IPS-NIHi7 (cell line): ENCODE data around the gene PAEP.

Experiments used
- DNase-seq: peaks from one replicate; pipeline ENCODE4 v3.0.0; 2012; ENCODE audit warnings: mixed read lengths; ENCODE audit errors: extremely low spot score

The PAEP gene

GRCh38 chr9:135592625-135593024 is 31.1 kb downstream of the PAEP start:
- DNase-seq = no peak

GRCh38 chr9:135596211-135596610 is 34.7 kb downstream of the PAEP start:
- DNase-seq = no peak

- no peak for DNase-seq
Observed at GRCh38 chr9:135600296-135600817, 38.8 kb downstream of the PAEP start.

- DNase-seq = no peak
Observed at GRCh38 chr9:135601988-135602387, 40.4 kb downstream of the PAEP start.

- peak; percentile 63 for DNase-seq
Observed at GRCh38 chr9:135602789-135603481, 41.4 kb downstream of the PAEP start.

GRCh38 chr9:135604437-135605237 is 43.1 kb downstream of the PAEP start:
- no peak for DNase-seq

DNA sequence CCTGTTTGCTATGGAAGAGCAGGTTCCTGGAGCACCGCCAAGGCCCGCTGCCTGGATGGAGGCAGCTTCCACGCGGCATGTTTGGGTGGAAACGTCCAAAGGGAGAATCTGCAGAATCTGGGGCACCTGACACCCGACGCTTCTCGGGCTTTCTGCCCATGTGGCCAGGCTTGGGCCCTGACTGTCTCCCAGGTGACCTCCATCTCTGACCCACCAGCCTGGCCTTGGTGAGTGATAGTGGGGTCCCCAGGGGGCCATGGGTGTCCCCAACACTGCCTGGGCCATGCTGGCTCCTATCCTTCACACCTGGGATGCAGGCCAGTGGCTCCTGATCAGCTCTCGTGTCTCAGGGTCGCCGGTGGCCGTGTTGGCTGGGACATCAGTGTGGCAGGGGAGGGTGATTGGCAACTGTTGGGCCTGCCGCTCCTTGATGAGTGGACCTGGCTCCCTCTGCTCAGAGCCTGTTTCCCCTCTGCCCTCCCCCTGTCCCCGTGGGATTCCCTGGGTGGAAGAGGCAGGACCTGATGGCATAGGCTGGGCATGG is 43.8 kb downstream of the PAEP start:
- DNase-seq = no peak

GRCh38 chr9:135606885-135607259 is 45.3 kb downstream of the PAEP start:
- no peak for DNase-seq

- DNase-seq = no peak
Observed at GRCh38 chr9:135607401-135608293, 46.1 kb downstream of the PAEP start.

- DNase-seq = no peak
Observed at GRCh38 chr9:135608294-135608998, 46.9 kb downstream of the PAEP start.

DNA sequence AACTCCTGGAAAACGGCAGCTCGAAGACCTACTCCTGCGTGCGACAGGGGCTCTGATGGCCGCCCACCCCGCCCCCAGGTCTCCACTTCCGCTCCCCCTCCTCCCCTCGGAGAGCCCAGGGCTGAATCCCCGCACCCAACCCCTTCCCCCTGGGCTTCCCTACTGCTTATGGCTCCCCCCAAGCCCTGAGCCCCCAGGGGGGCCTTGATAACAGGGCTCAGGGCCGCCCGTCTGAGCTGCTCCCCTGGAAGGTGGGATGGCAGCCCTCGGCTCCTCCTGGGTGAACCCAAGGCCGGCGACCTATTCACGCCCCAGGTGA is 47.4 kb downstream of the PAEP start:
- DNase-seq = no peak

GRCh38 chr9:135609366-135609955 is 47.9 kb downstream of the PAEP start:
- no peak for DNase-seq

GRCh38 chr9:135610290-135611141 is 49.0 kb downstream of the PAEP start:
- DNase-seq = peak; percentile 3

GRCh38 chr9:135611142-135611874 is 49.8 kb downstream of the PAEP start:
- DNase-seq = no peak

GRCh38 chr9:135611875-135612209 is 50.3 kb downstream of the PAEP start:
- no peak for DNase-seq

DNA sequence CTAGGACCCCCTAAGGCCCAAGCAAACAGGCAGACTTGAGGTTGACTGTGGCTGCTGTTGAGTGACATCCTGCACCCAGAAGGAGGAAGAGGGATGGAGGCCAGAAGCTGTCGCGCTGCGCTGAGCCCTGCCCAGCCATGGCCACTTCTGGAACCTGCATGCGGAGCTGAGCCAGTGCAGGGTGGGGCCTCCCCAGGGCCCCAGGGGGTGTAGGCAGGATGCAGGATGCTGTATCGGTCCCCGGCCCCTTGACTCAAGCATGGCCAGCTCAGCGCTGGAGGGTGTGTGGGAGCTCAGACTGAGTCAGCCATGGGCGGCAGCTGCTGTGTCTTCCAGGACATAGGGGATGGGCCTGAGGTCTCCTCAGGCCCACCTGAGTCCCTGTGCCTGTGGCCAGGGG is 50.9 kb downstream of the PAEP start:
- DNase-seq = no peak

DNA sequence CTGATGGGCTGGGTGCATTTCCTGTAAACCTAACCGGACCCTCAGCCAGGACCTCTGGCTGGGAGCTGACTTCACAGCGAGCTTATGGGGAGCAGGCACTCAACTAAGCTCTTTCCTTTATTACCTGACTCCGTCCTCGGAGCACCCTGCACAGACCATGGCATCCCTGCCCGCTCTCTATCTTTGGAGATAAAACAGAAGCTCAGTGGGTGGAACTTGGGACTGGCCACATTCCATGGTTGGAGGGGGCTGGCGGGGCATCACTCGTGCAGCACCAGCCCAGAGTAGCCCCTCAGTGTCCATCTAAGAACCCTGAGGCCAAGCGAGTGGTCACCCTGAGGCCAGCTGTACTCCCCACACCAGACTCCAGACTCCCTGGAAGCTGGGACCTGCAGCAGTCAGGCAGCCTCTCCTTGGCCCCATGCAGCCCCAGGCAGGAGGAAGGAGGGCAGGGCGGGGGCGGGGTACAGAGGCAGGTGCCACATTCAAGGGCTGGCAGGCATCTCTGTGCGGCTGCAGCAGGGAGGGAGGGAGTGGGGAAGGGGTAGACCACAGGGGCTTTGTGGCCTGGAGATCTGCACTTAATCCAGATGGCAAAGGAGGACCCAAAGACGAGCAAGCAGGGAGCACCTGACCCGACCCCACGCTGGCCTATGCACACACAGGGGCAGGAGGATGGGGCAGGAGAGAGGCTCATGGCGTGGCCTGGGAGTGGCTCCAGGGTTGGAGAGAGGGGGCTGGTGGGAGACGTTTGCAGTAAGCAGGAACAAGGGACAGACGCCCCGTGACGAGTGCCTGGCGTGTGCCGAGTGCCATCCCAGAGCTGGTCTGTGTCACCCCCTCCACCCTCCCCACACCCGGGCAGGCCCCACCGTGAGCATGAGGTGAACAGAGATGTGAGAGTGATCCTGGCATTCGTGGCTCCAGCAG is 51.7 kb downstream of the PAEP start:
- no peak for DNase-seq
